Measurements from ENCODE around the gene SEPTIN5.
A peak's percentile ranks its signal among the peaks of the same experiment; 100 is the strongest.

DNA sequence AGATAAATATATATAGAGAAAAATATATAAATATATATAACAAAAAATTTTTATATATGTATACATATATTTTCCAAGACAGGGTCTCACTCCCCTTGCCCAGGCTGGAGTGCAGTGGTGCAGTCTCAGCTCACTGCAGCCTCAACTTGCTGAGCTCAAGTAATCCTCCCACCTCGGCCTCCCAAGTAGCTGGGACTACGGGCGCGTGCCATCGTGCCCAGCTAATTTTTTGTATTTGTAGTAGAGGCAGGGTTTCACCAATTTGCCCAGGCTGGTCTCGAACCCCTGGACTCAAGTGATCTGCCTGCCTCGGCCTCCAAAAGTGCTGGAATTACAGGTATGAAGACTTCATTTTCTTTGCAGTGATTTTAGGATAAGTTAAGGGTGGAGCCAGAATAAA, 38.9 kb upstream of the SEPTIN5 start:
- TF ChIP-seq, protein P1, sequence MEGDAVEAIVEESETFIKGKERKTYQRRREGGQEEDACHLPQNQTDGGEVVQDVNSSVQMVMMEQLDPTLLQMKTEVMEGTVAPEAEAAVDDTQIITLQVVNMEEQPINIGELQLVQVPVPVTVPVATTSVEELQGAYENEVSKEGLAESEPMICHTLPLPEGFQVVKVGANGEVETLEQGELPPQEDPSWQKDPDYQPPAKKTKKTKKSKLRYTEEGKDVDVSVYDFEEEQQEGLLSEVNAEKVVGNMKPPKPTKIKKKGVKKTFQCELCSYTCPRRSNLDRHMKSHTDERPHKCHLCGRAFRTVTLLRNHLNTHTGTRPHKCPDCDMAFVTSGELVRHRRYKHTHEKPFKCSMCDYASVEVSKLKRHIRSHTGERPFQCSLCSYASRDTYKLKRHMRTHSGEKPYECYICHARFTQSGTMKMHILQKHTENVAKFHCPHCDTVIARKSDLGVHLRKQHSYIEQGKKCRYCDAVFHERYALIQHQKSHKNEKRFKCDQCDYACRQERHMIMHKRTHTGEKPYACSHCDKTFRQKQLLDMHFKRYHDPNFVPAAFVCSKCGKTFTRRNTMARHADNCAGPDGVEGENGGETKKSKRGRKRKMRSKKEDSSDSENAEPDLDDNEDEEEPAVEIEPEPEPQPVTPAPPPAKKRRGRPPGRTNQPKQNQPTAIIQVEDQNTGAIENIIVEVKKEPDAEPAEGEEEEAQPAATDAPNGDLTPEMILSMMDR (IDR thresholded peaks at IDR 0.05), result peak in 1 of 6 experiments; percentile 0
- no peak for TF ChIP-seq POLR2A (IDR thresholded peaks at IDR 0.05)
